NB4 (cell line): Measurements from ENCODE around the gene LGALS3.

Source experiments
- DNase-seq: peaks from one replicate; pipeline ENCODE4 v3.0.0; 2010; ENCODE audit warnings: low read depth
- H3K4me3 ChIP-seq: one replicate; pipeline ENCODE4 v1.5.1; 2011; ENCODE audit warnings: mild to moderate bottlenecking, low read depth, low read length, moderate library complexity
- MAX ChIP-seq: IDR thresholded peaks from 2 replicates; pipeline ENCODE4 v1.6.1; 2011; ENCODE audit warnings: low read depth, low read length
- MYC ChIP-seq: IDR thresholded peaks from 2 replicates; pipeline ENCODE4 v1.6.1; 2011; ENCODE audit warnings: low read depth, low read length
- POLR2A ChIP-seq: IDR thresholded peaks from 2 replicates; pipeline ENCODE4 v1.6.1; 2011; ENCODE audit warnings: mild to moderate bottlenecking; ENCODE audit not compliant: insufficient read length; ENCODE audit errors: extremely low read depth
- TF ChIP-seq, protein P1 (sequence below): IDR thresholded peaks from one replicate; pipeline ENCODE4 v1.5.1; 2012; ENCODE audit warnings: low read depth, low read length

LGALS3 gene

GRCh38 chr14:55117803-55118441 is 11.1 kb upstream of the LGALS3 start:
- H3K4me3 ChIP-seq = no peak overlapping the region
- no peak; the same call in 1 of the 2 replicates for TF ChIP-seq MYC
- TF ChIP-seq, protein P1, sequence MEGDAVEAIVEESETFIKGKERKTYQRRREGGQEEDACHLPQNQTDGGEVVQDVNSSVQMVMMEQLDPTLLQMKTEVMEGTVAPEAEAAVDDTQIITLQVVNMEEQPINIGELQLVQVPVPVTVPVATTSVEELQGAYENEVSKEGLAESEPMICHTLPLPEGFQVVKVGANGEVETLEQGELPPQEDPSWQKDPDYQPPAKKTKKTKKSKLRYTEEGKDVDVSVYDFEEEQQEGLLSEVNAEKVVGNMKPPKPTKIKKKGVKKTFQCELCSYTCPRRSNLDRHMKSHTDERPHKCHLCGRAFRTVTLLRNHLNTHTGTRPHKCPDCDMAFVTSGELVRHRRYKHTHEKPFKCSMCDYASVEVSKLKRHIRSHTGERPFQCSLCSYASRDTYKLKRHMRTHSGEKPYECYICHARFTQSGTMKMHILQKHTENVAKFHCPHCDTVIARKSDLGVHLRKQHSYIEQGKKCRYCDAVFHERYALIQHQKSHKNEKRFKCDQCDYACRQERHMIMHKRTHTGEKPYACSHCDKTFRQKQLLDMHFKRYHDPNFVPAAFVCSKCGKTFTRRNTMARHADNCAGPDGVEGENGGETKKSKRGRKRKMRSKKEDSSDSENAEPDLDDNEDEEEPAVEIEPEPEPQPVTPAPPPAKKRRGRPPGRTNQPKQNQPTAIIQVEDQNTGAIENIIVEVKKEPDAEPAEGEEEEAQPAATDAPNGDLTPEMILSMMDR = no peak
- TF ChIP-seq POLR2A = no peak
- peak; percentile 60 for TF ChIP-seq MAX
- peak; percentile 97 for DNase-seq

DNA sequence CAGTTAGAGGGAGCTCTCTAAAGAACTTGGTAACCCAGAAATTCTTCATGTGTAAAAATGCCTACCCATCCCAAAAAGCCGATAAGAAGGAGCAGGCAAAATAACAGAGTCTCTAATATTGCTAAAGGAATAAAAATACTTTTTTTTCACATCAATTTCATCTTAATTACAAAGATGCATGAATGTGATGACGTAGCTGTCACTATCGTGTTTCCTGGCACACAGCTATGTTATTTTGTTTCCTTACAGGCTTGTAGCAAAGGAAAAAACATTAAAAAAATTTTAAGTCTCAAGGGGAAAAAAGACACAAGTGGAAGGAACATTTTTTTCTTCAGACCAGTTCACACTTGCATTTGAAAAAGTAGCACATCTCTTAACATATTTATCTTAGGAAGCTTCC is 10.3 kb upstream of the LGALS3 start:
- no peak overlapping the region for H3K4me3 ChIP-seq
- DNase-seq = no peak
- no peak for TF ChIP-seq MAX
- no peak for TF ChIP-seq MYC
- no peak for TF ChIP-seq POLR2A
- TF ChIP-seq, protein P1 = no peak

- DNase-seq = peak; percentile 84
- H3K4me3 ChIP-seq = no peak overlapping the region
- TF ChIP-seq MAX (peak; percentile 95), MYC (peak; percentile 93)
- TF ChIP-seq, protein P1 = no peak
These were observed 8.2 kb upstream of the LGALS3 start for GRCh38 chr14:55120571-55121495.

DNA sequence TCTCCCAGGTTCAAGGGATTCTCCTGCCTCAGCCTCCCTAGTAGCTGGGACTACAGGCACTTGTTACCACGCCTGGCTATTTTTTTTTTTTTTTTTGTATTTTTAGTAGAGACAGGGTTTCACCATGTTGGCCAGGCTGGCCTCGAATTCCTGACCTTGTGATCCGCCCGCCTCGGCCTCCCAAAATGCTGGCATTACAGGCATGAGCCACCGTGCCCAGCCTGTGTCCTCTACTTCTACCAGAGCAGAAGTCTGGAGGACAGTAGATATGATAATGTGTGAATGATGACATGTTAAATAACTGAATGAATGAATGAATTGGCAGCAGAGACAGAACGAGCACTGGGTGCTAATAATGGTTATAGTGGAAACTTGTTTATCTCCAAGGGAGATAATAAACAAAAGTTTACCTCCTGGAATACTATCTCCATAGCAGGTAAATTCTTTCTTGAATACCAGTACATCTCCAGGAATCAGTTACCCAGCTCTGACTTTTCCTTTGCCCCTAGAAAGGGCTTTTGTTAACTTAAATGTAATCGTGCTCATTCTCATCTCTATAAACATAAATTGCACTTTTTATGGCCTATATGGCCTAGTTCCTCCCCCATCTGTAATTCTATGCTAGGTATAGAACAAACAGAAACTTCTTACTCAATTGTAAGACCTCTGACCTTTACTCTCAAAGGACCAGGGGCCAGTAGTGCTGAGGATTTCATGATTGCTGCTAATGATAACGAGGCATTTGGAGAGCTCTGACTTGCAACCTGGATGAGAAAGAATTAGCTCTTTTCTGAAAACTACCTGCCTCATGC is 7.2 kb upstream of the LGALS3 start:
- no peak overlapping the region for H3K4me3 ChIP-seq
- no peak for TF ChIP-seq MYC

GRCh38 chr14:55122440-55122986 is 6.5 kb upstream of the LGALS3 start:
- no peak for DNase-seq
- peak; percentile 60 for TF ChIP-seq MAX
- TF ChIP-seq, protein P1 = no peak
- no peak overlapping the region for H3K4me3 ChIP-seq

More for the DNA sequence above, 7.2 kb upstream of the LGALS3 start:
- DNase-seq = no peak

GRCh38 chr14:55123101-55123500 is 6.0 kb upstream of the LGALS3 start:
- no peak for DNase-seq
- TF ChIP-seq MYC = no peak
- no peak overlapping the region for H3K4me3 ChIP-seq
